GM12873 (cell line): ENCODE data around the gene CHRM5.

Experiments
- TF ChIP-seq, protein P1 (sequence below): IDR thresholded peaks from 2 replicates; pipeline ENCODE4 v1.5.1; 2012; ENCODE audit warnings: low read depth, mild to moderate bottlenecking, moderate library complexity, low read length, control low read depth; ENCODE audit not compliant: insufficient read depth; ENCODE audit errors: missing control alignments

Gene CHRM5, protein sequence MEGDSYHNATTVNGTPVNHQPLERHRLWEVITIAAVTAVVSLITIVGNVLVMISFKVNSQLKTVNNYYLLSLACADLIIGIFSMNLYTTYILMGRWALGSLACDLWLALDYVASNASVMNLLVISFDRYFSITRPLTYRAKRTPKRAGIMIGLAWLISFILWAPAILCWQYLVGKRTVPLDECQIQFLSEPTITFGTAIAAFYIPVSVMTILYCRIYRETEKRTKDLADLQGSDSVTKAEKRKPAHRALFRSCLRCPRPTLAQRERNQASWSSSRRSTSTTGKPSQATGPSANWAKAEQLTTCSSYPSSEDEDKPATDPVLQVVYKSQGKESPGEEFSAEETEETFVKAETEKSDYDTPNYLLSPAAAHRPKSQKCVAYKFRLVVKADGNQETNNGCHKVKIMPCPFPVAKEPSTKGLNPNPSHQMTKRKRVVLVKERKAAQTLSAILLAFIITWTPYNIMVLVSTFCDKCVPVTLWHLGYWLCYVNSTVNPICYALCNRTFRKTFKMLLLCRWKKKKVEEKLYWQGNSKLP

DNA sequence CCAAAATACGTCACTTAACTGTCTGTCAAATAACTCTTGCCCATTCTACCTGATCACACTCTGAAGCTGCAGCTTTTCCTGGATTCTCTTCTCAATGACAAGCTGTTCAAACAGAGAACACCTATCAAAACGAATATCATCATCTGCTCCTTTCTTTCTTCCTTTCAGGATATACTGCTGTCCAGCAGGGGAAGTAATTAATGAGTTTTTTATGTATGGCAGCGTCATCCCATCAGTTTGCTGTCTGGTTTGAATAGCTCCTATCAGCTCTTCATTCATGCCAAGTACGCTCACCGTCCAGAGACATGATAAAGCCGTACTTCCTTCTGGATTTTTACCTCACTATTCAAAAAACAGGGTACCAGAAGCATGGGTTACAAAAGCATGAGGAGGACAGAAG, at the start of gene CHRM5:
CHRM5 (plus strand) TSS at position 274 of the 400 bp plus-strand sequence. CDS start 94,221 bp downstream, outside the sequence.
- TF ChIP-seq, protein P1, sequence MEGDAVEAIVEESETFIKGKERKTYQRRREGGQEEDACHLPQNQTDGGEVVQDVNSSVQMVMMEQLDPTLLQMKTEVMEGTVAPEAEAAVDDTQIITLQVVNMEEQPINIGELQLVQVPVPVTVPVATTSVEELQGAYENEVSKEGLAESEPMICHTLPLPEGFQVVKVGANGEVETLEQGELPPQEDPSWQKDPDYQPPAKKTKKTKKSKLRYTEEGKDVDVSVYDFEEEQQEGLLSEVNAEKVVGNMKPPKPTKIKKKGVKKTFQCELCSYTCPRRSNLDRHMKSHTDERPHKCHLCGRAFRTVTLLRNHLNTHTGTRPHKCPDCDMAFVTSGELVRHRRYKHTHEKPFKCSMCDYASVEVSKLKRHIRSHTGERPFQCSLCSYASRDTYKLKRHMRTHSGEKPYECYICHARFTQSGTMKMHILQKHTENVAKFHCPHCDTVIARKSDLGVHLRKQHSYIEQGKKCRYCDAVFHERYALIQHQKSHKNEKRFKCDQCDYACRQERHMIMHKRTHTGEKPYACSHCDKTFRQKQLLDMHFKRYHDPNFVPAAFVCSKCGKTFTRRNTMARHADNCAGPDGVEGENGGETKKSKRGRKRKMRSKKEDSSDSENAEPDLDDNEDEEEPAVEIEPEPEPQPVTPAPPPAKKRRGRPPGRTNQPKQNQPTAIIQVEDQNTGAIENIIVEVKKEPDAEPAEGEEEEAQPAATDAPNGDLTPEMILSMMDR, result no peak

DNA sequence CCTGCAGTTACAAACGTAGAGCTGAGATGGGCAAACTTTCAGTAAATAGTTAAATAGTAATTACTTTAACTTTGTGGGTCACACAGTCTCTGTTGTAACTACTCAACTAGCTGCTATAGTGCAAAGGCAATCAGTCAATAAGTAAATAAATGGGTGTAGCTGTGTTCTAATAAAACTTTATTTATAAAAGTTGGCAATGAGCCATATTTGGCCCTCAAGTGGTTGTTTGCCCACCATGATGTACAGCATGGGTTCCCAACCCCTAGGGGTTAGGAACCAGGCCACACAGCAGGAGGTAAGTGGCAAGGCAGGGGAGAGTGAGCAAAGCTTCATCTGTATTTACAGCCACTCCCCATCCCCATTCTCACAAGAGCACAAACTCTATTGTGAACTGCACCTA, 44.9 kb upstream of the CHRM5 start:
- TF ChIP-seq, protein P1, result no peak

DNA sequence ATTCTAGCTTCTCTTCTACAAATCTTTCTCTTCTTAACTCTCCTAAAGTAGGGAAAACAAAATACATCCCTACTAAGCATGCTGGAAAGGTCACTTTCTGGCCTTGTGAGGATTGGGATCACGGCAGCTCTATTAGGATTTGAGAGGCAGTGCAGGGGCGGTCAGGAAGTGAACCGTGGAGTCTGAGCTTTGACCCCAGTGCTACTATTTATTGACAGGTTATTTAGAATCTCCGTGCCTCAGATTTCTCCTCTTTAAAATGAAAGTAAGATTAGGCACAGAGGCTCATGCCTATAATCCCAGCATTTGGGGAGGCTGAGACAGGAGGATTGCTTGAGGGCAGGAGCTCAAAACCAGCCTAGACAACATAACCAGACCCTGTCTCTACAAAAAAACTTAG, 42.0 kb upstream of the CHRM5 start:
- TF ChIP-seq, protein P1, result no peak

DNA sequence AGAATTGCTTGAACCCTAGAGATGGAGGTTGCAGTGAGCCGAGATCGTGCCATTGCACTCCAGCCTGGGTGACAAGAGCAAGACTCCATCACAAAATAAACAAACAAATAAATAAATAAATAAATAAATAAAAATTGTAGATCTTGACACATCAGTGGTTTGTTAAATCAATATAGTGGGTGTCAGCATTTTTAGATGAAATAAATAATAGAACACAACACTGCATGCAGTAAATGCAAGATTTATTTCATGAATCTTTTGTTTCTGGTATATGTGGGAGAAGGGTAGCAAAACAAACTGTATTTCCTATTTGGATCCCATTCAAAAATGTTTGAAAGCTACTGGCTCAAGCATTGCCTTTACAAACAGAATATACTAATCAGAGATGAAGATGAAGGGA, 35.6 kb upstream of the CHRM5 start:
- TF ChIP-seq, protein P1, result no peak

DNA sequence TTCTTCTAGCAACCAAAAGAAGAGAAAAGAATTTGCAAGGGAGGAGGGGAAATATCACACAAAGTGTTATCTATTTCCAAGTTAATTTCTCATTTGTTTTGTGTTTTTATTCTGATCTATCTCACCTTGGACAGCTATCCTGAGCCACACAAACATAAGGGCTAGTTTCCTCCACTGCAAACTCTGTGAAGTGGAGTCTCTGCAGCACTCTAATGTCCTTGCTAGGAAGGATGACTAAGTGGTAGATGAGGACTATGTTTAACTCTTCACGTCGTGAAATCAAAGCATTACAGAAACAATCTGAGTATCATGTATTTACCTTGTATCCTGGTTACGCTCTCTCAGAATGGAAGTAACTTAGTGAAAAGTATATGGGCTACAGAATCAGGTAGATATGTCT, 33.9 kb upstream of the CHRM5 start:
- TF ChIP-seq, protein P1, result no peak

DNA sequence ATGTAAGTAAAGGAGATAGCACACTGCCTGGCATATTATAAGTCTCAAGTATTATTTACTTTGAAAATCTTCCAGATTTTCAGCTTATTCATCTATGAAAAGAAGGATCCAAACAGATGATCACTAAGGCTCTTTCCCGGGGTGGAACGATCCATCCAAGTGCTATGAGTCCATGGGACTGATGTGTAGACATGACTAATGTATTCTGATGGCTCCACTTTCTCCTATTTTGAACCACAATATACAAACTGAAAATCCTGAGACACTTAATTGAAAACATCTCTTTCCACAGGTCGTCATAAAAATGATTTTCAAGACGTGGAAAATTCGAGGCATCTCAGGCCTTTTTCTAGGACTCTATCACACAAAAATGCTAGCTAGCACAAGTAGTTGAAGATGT, 33.4 kb upstream of the CHRM5 start:
- TF ChIP-seq, protein P1, result no peak

DNA sequence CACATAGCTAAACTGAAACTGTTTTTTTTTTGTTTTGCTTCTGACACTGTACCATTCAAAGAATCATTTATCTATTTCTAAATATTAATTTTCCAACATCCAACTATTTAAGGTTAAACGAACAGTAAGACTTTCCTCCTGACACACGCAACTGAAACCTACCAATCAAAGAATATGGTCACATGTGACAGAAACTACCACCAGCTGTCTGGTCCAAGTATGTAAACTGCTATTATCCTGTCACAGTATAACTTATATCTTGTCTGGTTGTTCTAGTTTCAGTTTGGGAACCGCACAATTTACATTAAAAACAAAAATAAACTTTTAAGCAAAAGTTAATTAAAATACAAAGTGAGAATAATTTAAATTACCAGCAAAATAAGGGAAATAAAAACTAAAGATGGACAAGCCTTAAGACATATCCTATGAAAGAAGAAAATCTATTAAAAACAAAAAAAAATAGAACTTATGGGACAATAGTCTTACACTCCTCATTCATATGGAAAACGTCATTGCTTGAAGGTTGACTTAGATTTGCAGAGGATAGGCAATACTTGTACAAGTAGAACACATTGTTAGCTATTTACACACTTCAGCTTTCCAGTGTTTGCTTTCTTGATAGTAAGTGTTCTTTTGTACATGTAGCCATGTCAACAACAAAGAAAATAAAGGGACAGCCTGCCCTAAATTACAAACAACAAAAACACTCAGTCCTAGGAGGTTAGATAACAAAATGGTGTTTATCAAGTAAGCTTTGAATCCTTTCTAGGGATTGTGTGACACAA, 26.8 kb upstream of the CHRM5 start:
- TF ChIP-seq, protein P1, result no peak
